RWPE1 (cell line): ENCODE results near the gene OR4K13.

ENCODE experiments used
- CTCF ChIA-PET: fragments of 350-600 bp; sonication (Branson Sonifier 250); formaldehyde crosslinking; extraction: SDS; loops from one replicate; lab custom pipeline; 2021; lab: Yijun Ruan, JAX
- POLR2A ChIA-PET: fragments of 400-600 bp; formaldehyde crosslinking; extraction: SDS; loops from one replicate; lab custom pipeline; 2020; ENCODE audit warnings: antibody characterized with exemption; ENCODE audit not compliant: low non-redundant PET; lab: Yijun Ruan, JAX
- DNase-seq: peaks from one replicate; pipeline ENCODE4 v3.0.0; 2012; ENCODE audit warnings: low spot score
- H3K27ac ChIP-seq: fragments of 450-650 bp; 2 replicates; pipeline ENCODE4 v1.5.1; 2017
- TF ChIP-seq, protein P1 (sequence below): fragments of 450-650 bp; conservative IDR thresholded peaks from 2 replicates; pipeline ENCODE4 v1.5.1; 2017; ENCODE audit warnings: low read depth, mild to moderate bottlenecking

Gene OR4K13, protein sequence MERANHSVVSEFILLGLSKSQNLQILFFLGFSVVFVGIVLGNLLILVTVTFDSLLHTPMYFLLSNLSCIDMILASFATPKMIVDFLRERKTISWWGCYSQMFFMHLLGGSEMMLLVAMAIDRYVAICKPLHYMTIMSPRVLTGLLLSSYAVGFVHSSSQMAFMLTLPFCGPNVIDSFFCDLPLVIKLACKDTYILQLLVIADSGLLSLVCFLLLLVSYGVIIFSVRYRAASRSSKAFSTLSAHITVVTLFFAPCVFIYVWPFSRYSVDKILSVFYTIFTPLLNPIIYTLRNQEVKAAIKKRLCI

DNA sequence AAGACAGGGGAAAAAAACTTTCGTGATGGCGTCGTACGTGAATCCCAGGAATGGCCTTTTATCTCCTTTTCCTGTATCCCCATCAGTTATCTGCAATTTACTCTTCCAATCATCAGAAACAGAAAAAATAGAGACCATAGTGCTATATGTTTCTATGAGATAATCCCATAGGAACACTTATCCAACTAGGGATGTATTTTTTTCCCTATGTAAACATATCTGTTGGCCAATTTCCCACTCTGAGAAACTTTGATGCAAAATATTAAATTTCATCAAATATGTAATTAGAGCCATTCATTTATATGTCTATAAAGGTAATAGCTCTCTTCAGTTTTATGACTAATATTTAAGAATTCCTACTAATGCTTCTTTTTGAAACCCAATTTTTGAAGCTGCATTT, at the start of gene OR4K13:
OR4K13 (minus strand) TSS at position 101 of the 400 bp plus-strand sequence. CDS start 1,280 bp downstream, outside the sequence.
- DNase-seq: no peak
- ChIA-PET CTCF (no interaction called here), POLR2A (no interaction called here)
- TF ChIP-seq, protein P1, sequence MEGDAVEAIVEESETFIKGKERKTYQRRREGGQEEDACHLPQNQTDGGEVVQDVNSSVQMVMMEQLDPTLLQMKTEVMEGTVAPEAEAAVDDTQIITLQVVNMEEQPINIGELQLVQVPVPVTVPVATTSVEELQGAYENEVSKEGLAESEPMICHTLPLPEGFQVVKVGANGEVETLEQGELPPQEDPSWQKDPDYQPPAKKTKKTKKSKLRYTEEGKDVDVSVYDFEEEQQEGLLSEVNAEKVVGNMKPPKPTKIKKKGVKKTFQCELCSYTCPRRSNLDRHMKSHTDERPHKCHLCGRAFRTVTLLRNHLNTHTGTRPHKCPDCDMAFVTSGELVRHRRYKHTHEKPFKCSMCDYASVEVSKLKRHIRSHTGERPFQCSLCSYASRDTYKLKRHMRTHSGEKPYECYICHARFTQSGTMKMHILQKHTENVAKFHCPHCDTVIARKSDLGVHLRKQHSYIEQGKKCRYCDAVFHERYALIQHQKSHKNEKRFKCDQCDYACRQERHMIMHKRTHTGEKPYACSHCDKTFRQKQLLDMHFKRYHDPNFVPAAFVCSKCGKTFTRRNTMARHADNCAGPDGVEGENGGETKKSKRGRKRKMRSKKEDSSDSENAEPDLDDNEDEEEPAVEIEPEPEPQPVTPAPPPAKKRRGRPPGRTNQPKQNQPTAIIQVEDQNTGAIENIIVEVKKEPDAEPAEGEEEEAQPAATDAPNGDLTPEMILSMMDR: no peak
- H3K27ac ChIP-seq: no peak within 1 kb of the TSS

DNA sequence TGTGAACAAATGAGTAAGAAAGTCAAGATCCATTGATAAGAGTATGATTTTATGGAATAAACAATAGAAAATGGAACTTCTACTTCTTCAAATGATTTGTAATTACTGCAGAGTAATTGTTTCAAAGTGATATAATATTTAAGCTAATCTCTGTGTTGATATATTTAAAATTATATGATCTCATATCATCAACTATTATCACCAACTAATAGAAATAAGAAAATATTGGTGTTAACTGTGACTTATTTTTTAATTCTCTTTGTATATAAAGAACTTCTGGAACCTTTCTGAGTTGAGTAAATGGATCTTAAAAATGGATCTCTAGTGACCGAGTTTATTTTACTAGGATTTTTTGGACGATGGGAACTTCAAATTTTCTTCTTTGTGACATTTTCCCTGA, 23.9 kb upstream of the OR4K13 start, which contains the start of gene OR4L1:
OR4L1 (plus strand) TSS at position 301 of the 400 bp plus-strand sequence; CDS start at position 301, 0 bp downstream.
- TF ChIP-seq, protein P1: no peak
- POLR2A ChIA-PET: no interaction called here
- CTCF ChIA-PET: no interaction called here
- H3K27ac ChIP-seq: no peak within 1 kb of the TSS
- DNase-seq: no peak

DNA sequence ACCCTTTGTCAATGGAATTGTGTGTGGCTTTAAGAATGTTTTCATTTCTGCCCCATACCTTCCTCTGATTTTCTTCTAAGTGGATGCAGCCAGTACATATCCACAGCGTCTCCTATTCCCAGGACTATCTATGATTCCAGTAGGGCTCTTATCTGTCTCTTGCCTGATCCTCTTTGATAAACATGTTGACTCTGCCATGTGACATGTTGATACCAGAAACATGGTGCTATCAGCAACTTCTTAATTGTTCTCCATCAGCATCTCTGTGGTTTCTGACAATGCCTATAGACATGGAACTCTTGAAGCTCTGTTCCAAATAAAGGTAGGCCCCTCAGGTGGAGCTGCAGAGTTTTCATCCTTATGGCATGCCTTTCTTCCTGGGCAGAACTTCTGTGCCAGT, 12.4 kb upstream of the OR4K13 start:
- DNase-seq: no peak
- TF ChIP-seq, protein P1: no peak
- CTCF ChIA-PET: no interaction called here
- H3K27ac ChIP-seq: no peak overlapping the region
- POLR2A ChIA-PET: no interaction called here

DNA sequence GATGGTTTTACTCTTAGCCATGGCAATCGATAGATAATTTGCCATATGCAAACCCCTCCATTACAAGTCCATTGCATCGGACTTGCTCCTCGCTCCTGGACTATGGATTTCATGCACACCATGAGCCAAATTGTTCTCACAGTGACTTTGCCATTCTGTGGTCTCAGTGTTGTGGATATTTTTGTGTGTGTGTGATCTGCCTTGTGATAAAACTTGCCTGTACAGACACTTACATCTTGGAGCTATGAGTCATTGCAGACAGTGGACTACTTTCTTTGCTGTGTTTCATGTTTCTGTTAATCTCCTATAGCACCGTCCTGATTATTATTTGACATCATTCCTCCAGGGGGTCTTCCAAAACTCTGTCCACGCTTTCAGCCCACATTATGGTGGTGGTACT, 8.4 kb upstream of the OR4K13 start:
- ChIA-PET POLR2A (no interaction called here), CTCF (no interaction called here)
- H3K27ac ChIP-seq: no peak overlapping the region
- TF ChIP-seq, protein P1: no peak
- no peak for DNase-seq

DNA sequence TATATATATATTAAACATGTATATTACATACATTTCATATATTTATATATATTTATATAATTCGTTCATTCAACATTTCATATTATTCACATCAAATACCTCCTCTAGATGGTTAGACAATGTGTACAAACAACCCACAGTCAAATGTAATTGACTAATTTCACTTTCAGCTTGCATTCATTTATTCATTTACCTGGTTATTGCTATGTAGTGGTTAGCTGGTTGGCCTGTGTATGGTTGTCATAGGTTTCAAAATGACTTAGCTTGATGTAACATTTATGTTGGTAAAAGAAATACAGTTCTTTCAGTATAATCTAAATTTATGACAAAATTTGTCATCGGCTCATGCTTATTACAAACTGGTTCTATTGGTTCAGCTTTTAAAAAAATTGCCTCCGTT, 389 bp downstream of the OR4K13 start:
- ChIA-PET POLR2A (no interaction called here), CTCF (interaction anchor here (0.6 kb wide), 1 partner anchor 67 kb away, joined by 3 read pairs; no protein-coding TSS in a partner anchor)
- TF ChIP-seq, protein P1: no peak

DNA sequence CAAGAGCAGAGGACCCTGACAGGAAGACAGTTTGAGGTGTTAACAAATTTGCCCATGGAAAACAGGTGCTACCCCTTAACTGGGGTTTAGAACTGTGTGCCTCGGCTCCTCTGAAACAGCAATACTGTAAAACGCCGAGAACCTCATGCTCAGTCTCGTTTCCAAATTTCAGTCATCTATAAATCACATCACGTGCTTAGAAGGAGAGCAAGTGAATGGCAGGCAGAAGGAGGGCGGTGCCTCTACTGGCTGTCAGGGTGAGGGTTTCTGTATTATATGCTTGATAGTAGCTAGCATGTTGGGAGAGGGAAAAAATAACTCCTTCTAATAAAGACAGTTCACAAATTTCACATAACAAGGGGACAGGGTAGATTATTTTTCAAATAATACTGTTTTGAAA, 4.8 kb downstream of the OR4K13 start:
- TF ChIP-seq, protein P1: no peak
- DNase-seq: no peak
- no peak overlapping the region for H3K27ac ChIP-seq
- CTCF ChIA-PET: no interaction called here
- POLR2A ChIA-PET: no interaction called here

More for the DNA sequence above, 389 bp downstream of the OR4K13 start:
- no peak for DNase-seq
- no peak overlapping the region for H3K27ac ChIP-seq
